ENCODE results near the gene PTPRS.

Gene PTPRS

DNA sequence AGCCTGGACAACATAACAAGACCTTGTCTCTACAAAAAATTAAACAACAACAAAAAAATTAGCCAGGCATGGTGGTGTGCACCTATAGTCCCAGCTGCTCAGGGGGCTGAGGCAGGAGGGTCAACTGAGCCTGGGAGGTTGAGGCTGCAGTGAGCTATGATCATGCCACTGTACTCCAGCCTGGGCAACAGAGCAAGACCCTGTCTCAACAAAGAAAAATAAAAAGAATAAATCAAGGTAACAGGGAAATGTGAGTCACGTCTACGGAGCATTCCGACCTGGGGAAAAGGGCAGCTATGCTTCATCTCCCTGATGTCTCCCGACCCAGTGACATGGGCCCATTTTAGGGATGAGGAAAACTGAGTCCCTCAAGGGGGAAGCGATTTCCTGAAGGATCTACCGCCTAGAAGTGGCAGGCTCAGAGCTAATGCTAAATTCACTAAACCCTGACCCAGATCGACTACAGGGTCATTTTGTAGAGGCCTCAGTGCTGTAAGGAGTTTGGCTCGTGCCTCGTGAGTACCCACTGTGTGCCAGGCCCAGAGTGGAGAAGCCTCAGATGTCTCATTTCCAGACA is 19.5 kb downstream of the PTPRS start:
- in situ Hi-C loops (cut with MboI; ENCODE audit: low sequenced_read_pairs, unreplicated experiment), result no loop called here
- TF ChIP-seq, protein P1, sequence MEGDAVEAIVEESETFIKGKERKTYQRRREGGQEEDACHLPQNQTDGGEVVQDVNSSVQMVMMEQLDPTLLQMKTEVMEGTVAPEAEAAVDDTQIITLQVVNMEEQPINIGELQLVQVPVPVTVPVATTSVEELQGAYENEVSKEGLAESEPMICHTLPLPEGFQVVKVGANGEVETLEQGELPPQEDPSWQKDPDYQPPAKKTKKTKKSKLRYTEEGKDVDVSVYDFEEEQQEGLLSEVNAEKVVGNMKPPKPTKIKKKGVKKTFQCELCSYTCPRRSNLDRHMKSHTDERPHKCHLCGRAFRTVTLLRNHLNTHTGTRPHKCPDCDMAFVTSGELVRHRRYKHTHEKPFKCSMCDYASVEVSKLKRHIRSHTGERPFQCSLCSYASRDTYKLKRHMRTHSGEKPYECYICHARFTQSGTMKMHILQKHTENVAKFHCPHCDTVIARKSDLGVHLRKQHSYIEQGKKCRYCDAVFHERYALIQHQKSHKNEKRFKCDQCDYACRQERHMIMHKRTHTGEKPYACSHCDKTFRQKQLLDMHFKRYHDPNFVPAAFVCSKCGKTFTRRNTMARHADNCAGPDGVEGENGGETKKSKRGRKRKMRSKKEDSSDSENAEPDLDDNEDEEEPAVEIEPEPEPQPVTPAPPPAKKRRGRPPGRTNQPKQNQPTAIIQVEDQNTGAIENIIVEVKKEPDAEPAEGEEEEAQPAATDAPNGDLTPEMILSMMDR (IDR thresholded peaks at IDR 0.05; ENCODE audit: borderline replicate concordance, control extremely low read depth, extremely low read depth, insufficient read depth, missing control alignments), result no peak
- DNase-seq (ENCODE audit: low spot score), result no peak

DNA sequence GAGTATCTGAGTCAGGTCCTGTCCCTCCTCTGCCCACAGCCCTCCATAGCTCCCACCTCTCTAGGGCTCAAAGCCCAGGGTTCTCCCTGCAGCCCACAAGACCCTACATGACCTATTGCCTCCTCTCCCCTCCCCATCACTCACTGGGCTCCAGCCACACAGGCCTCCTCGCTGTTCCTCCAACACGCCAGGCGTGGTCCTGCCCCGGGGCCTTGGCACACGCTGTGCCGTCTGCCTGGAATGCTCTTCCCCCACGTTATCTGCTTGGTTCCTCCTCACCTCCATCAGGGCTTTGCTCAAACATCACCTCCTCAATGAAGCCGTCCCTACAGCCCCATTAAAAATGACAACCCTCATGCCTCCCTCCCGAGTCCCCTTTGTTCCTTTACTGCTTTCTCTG is 21.1 kb downstream of the PTPRS start:
- TF ChIP-seq, protein P1 (IDR thresholded peaks at IDR 0.05; ENCODE audit: borderline replicate concordance, control extremely low read depth, extremely low read depth, insufficient read depth, missing control alignments), result no peak
- in situ Hi-C loops (cut with MboI; ENCODE audit: low sequenced_read_pairs, unreplicated experiment), result no loop called here
- DNase-seq (ENCODE audit: low spot score), result no peak

DNA sequence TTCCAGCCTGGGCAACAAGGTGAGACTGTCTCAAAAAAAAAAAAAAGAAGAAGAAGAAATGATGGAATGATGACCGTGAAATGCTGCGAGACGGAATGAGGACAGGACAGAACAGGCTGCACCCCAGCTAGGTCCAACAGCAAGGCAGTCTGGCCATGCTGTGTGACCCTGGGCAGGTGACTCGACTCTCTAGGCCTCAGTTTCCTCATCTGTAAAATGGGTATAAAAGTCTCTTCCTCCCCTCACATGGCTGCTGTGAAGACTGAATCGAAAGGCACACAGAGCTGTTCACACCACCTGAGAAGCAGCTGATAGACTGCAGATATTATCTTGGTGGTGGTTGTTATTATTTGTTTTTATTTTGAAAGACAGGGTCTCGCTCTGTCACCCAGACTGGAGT is 22.3 kb downstream of the PTPRS start:
- in situ Hi-C loops (cut with MboI; ENCODE audit: low sequenced_read_pairs, unreplicated experiment), result no loop called here
- TF ChIP-seq, protein P1 (IDR thresholded peaks at IDR 0.05; ENCODE audit: borderline replicate concordance, control extremely low read depth, extremely low read depth, insufficient read depth, missing control alignments), result no peak
- no peak for DNase-seq (ENCODE audit: low spot score)

DNA sequence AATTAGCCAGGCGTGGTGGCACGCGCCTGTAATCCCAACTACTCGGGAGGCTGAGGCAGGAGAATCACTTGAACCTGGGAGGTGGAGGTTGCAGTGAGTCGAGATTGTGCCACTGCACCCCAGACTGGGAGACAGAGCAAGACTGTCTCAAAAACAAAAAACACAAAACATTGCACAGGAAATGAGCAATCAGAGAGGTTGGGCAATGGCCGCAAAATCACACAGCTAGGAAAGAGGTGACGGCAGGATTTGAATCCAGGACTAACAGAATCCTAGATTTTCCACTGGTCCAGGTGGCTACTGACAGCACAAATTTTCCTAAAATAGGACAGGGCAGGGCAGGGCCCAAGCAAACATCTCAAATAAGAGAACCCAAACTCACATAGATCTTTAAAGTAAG is 23.3 kb downstream of the PTPRS start:
- in situ Hi-C loops (cut with MboI; ENCODE audit: low sequenced_read_pairs, unreplicated experiment), result no loop called here

DNA sequence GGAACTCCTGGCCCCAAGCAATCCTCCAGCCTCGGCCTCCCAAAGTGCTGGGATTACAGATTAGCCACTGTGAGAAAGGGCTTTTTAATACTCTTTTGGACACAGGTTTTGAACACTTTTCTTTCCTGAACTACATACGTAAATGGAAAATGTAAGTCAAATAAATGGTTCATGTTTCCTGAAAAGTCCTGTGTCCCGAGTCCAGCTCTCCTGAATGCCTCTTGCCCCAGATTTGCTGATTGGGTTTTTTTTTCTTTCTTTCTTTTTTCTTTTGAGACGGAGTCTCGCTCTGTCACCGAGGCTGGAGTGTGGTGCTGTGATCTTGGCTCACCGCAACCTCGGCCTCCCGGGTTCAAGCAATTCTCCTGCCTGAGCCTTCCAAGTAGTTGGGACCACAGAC is 24.5 kb downstream of the PTPRS start:
- TF ChIP-seq, protein P1 (IDR thresholded peaks at IDR 0.05; ENCODE audit: borderline replicate concordance, control extremely low read depth, extremely low read depth, insufficient read depth, missing control alignments), result no peak
- in situ Hi-C loops (cut with MboI; ENCODE audit: low sequenced_read_pairs, unreplicated experiment), result no loop called here
- DNase-seq (ENCODE audit: low spot score), result no peak

More for the DNA sequence above, 23.3 kb downstream of the PTPRS start:
- TF ChIP-seq, protein P1 (IDR thresholded peaks at IDR 0.05; ENCODE audit: borderline replicate concordance, control extremely low read depth, extremely low read depth, insufficient read depth, missing control alignments), result no peak
- DNase-seq (ENCODE audit: low spot score), result no peak

DNA sequence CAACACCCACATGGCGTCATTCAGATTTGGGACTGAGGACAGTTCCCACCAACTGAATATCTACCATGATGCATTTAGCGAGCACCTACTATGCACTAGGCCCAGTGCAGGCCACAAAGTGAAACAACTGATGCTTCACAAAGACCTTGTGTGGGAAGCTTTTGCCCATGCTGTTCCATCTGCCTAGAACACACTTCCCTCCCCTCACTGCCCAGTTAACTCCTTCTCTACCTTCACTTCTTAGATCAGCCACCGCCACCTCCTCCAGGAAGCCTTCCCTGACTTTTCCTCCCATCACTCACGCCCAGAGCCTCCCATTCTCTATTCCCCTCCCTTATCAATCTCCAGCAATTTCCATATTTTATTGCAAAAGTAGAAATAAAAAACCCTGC is 25.7 kb downstream of the PTPRS start:
- in situ Hi-C loops (cut with MboI; ENCODE audit: low sequenced_read_pairs, unreplicated experiment), result no loop called here
- TF ChIP-seq, protein P1 (IDR thresholded peaks at IDR 0.05; ENCODE audit: borderline replicate concordance, control extremely low read depth, extremely low read depth, insufficient read depth, missing control alignments), result no peak
- DNase-seq (ENCODE audit: low spot score), result no peak
